HG02610 (cell line): ENCODE results near the gene ABCA7.

ENCODE experiments used
- ATAC-seq: cut with Tn5 transposase; IDR thresholded peaks from one replicate; pipeline ENCODE4 v1.9.1; 2021; ENCODE audit warnings: mild to moderate bottlenecking, moderate library complexity; ENCODE audit not compliant: unreplicated experiment

ABCA7 gene

DNA sequence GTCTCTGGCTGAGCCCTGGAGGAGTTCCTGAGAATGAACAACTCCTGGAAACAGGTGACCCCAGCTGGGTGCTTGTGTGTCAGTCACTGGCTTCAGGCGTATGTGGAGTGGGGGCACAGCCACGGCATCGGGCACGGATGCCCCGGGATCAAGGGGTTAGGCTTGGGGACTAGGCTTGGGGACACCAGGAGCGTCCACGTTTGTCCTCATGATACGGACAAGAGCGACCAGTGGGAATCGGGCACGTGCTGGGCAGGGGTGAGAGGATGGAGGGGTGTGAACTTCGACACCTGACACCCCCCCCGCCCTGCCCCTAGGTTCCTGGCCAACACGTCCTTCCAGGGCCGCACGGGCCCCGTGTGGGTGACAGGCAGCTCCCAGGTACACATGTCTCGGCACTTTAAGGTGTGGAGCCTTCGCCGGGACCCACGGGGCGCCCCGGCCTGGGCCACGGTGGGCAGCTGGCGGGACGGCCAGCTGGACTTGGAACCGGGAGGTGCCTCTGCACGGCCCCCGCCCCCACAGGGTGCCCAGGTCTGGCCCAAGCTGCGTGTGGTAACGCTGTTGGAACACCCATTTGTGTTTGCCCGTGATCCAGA is 35.6 kb upstream of the ABCA7 start:
- no peak for ATAC-seq

DNA sequence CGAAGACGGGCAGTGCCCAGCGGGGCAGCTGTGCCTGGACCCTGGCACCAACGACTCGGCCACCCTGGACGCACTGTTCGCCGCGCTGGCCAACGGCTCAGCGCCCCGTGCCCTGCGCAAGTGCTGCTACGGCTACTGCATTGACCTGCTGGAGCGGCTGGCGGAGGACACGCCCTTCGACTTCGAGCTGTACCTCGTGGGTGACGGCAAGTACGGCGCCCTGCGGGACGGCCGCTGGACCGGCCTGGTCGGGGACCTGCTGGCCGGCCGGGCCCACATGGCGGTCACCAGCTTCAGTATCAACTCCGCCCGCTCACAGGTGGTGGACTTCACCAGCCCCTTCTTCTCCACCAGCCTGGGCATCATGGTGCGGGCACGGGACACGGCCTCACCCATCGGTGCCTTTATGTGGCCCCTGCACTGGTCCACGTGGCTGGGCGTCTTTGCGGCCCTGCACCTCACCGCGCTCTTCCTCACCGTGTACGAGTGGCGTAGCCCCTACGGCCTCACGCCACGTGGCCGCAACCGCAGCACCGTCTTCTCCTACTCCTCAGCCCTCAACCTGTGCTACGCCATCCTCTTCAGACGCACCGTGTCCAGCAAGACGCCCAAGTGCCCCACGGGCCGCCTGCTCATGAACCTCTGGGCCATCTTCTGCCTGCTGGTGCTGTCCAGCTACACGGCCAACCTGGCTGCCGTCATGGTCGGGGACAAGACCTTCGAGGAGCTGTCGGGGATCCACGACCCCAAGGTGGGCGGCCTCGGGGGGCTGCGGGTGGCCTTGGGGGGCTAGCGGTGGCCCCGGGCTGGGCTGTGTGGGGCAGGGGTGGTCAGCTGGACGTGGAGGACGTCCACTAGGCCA is 34.9 kb upstream of the ABCA7 start:
- no peak for ATAC-seq

DNA sequence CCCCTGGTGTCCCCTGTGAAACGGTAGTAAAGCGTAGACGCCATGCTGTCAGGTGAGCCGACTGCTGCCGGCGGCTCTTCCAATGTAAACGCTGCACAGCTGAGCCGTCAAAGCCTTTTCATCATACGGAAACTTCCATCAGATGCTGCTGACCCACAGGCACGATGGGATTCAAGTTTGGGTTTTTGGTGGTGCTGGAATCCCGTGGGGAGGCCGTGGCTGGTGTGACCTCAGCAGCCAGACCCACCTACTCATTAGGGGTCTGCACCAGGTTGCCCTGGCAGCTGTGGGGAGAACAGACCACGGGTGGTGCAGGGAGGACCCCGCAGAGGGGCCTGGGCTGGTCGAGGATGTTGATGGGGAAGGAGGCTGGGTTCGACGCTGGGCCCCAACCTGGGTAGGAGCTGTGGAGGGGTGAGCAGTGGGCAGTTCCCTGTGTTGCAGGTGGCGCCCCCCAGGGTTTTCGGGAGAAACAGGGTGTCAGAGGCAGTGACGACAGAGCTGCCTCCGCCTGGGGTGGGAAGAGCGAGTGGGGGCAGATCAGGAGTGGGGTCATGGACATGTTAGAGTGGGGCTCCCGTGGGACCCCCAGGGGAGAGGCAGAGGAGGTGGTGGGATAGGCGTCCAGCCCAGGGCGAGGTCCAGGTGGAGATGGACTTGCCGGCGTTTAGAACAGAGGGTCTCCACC is 33.1 kb upstream of the ABCA7 start:
- no peak for ATAC-seq

DNA sequence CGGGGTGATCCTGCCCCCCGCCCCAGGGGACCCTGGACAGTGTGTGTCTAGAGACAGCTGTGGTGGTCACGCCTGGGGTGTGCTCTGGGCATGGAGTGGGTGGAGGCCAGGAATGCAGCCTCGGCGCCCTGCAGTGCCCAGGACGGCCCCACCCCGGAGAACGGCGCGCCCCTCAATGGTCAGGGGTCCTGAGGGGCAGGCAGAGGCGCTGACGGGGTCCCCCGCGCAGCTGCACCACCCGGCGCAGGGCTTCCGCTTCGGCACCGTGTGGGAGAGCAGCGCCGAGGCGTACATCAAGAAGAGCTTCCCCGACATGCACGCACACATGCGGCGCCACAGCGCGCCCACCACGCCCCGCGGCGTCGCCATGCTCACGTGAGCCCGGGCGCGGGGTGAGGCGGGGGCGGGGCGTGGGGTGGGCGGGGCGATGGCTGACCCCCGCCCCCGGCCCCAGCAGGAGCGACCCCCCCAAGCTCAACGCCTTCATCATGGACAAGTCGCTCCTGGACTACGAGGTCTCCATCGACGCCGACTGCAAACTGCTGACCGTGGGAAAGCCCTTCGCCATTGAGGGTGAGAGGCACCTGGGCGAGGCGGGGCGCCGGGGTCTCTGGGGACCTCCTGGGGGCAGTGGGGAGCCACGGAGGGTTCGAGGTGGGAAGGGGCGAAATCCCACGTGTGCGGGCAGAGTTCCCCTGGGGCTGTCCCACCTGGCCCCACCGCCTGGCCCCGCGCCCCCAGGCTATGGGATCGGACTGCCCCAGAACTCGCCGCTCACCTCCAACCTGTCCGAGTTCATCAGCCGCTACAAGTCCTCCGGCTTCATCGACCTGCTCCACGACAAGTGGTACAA is 32.3 kb upstream of the ABCA7 start:
- no peak for ATAC-seq

DNA sequence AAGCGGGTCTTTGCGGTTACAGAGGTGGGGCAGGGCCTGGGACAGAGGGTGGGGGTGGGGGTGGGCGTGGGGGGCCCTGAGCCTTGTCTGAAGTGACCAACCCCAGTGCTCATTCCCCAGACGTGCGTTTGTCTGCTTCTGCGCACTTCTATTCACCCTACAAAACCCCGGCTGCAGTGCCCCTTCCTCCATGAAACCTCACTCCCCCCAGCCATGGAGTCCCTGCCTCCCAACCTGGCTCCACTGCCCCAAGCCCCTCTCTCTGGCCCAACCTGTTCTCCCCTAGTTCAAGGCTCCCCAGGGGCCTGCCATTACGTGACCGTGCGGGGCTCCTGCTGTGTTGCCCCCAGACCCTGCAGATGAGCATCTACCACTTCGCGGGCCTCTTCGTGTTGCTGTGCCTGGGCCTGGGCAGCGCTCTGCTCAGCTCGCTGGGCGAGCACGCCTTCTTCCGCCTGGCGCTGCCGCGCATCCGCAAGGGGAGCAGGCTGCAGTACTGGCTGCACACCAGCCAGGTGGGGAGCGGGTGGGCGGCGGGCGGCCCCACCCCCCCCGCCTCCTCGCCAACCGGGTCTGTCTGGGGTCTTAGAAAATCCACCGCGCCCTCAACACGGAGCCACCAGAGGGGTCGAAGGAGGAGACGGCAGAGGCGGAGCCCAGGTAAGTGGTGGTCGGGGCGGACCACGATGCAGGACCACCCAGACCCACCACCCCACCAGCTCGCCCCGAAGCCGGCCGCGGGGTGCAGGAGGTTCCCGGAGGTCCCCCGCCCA is 31.5 kb upstream of the ABCA7 start:
- ATAC-seq, result no peak

DNA sequence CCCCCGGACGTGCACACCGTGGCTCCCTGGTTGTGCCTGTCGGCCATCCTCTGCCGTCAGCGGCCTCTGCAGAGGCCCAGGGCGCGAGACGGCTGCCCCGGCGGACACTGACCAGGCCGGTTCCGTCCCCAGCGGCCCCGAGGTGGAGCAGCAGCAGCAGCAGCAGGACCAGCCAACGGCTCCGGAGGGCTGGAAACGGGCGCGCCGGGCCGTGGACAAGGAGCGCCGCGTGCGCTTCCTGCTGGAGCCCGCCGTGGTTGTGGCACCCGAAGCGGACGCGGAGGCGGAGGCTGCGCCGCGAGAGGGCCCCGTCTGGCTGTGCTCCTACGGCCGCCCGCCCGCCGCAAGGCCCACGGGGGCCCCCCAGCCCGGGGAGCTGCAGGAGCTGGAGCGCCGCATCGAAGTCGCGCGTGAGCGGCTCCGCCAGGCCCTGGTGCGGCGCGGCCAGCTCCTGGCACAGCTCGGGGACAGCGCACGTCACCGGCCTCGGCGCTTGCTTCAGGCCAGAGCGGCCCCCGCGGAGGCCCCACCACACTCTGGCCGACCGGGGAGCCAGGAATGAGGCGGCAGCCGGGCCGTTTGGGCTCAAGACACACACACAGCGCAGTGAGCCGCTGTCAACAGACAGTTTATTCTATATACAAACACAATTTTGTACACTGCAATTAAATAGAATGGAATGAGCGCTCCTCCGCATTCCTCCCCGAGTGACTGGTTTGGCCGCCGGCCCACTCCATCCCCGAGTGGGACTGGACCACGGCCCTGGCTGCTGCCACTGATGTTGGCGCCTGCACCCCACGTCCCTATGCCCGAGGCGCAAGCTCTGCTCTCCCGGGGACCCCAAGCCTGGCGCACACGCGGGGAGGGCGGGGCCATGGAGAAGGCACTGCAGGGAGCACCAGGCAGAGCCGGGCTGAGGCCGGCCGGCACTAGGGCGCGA is 30.6 kb upstream of the ABCA7 start:
- no peak for ATAC-seq

DNA sequence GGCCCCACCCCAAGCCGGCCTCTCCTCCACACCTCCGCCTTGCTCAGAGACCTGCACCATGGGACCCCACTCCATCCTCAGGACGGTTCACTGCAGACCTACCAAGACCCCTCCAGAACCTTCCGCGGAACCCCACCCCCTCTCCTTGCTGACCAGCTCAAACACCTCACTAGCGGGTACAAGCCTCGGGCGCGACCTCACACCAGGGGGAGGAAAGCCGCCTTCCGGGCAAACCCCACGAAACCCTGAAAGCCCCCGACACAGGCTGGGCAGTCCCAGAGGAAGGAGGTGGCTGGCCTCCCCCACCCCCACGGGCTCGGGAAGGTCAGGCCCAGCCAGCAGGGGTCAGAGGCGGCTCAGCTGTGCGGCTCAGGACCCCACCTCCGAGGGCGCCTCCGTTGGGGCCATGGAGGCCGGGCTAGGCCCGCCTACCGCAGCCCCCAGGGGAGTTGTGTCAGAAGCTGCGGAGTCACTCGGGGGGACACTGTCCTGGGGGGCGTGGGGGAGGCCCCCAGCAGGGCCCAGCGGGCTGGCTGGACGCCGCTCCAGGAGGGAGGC is 29.8 kb upstream of the ABCA7 start:
- no peak for ATAC-seq

DNA sequence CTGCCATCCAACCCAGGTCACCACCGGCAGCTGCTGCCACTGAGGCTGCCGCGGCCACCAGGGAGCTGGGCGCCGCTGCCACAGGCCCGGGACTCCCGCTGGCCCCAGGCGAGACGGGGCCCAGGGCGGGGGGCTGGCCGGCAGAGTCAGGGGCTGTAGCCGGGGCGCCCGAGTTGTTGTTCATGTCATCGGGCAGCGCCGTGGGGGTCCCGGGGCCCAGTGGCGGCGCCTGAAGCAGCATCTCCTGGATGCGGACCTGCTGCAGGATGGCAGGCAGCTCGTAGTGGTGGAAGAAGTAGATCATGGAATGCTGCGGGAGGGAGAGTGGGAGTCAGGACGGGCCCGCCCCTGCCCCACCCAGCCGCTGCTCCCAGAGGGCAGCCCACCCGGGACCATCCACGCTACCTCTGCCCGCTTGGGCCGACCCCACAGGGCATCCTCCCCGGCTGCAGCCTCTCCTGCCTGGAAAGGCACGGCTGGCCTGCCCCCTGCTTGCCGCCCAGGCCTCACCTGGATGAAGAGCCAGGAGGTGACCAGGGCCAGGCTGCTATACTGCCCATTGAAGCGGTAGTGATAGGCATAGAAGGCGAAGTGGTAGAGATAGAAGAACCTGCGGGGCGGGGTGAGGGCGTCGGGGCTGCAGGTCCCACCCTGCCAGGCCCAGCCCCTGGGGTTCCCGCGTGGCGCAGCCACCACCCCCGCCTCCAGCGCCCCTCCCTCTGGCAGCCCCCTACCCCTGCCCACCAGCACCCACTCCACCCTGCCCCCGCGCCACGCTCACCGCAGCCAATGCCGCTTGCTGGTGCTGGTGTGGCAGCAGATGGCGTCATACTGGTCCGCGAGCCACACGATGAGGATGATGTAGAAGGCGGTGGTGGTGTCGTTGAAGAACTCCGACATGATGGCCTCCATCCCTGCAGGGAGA is 29.1 kb upstream of the ABCA7 start:
- no peak for ATAC-seq

DNA sequence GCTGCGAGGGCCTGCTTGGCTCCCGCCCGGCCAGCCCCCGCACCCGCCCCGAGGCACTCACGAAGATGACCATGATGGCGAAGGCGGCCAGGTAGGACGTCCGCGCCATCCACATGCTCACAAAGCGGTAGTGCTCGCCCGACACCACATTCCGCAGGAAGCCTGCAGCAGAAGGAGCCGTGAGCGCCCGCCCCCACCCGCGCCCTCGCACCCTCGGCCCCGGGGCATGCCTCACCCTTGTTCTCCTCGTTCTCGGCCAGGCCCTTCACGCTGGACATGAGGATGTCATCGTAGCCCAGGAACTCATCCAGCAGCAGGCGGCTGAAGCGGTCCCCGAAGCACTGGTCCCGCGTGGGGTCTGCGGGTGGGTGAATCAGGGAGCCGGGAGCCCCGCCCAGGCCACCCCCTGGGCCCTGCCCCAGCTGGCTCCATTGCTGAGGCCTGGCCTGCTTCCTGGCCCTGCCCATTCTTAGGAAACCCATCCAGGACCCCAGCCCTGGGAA is 28.0 kb upstream of the ABCA7 start:
- ATAC-seq, result no peak

DNA sequence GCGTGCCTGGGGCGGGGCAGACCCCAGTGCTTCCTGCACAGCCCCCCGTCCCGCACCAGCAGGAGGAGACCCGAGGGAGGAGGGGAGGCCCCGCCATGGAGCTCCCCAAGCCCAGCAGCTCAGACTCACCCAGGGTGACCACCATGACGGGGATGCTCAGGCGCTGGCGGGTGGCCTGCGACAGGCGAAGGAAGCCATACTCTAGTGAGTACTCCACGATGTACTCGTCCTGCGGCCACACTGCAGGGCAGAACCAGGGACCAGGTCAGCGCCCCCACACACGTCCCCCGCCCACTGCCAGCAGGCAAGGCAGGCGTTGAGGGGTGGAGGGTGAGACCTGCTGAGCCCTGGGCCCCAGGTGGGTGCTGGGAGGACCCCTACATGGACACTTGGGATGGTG is 27.6 kb upstream of the ABCA7 start:
- ATAC-seq, result no peak

DNA sequence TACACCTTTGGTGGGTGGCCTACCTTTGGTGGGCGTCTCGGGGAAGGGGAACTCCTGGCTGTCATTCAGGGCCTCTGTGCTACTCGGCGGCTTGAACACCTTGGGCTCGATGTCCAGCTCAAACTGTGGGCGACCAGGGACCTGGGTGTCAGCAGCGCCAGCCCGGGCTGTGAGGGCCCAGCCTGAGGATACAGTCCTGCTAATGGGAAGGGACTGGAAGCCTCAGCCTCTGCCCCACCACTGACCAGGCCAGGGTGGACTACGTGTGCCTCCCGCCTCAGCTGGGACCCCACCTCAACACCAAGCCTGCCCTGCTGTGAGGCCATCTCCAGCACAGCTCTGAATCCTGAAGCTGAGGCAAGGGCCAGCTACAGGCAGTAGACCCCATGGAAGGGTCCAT is 26.7 kb upstream of the ABCA7 start:
- ATAC-seq, result no peak

DNA sequence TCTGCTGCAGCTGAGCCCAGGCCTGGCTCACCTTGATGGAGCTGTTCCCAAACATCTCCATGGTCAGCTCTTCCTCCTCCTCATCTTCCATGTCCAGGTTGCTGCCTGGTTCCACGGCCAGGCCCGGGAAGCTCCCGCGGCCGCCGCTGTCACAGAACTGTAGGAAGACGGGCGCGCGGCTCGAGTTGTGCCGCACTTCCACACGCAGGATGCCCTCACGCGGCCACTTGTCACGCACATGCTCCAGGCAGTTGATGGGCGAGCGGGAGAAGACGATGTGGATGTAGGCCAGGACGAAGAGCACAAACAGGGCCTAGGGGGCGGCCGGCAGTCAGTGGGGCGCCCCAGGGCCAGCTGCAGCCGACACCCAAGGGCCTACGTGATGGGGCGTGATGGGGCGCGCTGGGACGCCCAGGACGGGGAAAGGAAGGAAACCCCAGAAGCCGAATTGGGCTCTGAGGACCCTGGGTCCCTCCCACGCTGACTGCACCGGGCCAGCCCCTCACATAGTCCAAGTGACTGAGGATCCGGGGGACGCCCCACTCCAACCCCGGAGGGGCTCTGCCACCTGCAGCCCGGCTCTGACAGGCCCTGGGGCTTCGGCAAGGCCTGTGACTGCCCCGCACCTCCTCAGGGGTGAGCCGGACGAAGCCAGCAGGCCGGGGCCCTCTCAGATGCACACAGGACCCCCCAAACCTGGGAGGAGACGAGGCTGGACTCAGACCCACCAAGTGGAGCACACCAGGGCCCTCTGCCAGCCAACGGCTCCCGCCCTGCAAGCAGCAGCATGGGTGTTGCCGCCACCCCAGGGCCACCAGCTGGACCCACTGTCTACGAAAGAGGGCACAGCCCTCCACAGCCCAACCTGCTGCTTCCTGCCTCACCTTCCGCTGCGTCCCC is 25.5 kb upstream of the ABCA7 start:
- ATAC-seq, result no peak

DNA sequence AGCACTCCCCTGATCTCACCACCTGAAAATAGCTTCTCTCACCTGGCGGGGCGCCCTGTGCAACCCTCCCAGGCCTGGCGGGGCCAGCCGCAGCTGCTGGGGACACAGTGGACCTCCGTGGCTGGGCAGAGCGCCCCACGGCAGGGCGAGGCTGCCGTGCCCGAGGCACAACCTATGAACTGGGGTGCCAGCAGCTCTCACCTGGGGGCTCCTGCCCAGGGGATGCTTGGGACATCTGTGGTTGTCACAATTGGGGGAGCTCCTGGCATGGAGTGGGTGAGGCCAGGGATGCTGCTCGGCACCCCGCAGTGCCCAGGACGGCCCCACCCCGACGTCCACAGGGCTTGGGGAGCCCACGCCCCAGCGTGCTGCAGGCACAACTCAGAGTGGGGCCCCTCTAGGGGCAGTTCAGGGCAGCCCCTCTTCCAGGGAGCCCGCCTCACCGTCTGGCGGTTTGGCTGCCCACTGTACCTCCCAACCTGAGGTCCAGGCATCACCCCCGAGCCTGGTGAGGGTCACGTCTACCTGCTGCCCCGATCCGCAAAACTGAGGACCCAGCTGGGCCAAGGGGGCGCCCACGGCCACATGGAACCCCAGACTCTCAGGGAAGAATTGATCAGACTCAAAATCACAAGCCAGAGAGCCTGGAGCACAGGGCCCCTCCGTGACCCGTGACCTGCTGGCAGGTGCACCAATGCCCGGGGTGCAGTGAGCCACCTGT is 24.7 kb upstream of the ABCA7 start:
- ATAC-seq, result no peak

DNA sequence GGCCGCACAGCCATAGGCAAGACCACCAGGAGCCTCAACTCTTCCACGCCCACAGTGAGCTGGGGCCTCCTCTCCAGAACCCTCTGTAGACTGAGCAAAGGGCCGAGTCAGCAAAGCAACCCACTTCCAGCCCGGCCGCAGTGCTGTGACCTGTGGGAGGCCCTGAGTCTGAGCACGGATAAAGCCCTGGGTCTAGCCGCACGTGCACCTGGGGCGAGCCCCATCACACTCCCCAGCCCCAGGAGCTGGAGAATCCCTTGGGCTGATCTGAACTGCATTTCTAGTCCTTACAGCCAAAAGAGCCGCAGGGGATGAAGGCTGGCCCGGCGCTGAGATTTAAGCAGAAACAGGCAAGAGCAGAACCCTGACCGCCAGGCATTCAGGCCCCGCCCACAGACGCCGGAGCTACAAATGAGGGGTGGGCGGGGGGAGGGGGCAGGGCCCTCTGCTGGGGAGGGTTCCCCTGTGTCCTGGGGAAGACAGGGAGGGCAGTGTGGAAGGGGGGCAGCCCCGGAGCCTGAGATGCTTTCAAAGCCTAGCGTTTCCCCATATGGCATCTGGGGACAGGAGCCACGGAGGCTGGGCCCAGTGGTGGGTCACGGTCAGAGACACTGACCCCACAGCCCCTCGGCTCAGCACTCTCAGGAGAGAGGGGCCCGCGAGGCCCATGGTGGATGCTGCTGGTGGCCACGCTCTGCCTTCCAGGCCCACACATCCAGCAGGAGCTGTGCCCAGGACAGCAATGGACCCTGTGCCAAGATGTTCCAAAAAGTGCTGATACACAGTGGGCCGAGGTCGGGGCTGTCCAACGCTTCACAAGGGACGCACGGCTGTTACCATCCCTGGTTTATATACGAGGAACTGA is 23.9 kb upstream of the ABCA7 start:
- no peak for ATAC-seq

DNA sequence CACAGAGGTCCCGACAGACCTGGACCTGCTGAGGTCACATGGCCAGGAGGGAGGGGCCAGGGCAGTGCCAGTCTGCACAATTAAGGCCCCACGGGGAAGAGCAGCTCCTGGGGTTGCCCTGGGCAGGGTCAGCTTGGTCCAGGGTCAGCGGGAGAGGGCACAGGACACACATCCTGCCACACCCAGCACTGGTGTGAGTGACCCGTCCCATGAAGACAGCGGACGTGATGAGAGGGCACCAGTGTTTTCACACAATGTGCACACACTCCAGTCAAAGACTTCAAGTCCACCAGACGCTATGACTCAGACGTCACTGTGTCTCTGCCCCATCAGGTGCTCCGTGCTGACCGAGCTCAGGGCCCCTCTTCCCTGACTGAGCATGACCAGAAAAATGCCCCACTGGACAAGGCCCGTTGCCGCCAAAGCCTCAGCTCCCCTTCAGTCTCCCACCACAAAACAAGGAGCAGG is 23.2 kb upstream of the ABCA7 start:
- ATAC-seq, result no peak
